CD14-positive monocyte (primary cell): ENCODE results near the gene IL22RA1. TPM values are rescaled to one million over a fixed set of nuclear protein-coding genes. Genes with fewer than 3 reads are reported as not detected.

ENCODE experiments used
- DNase-seq, 3 donors: peaks; one replicate each; pipeline ENCODE4 v3.0.0-alpha.2; 2011 to 2022
- H2AFZ ChIP-seq: 2 replicates; pipeline ENCODE4 v1.6.0; 2012; ENCODE audit warnings: mild to moderate bottlenecking, low read depth, low read length, inconsistent platforms; ENCODE audit not compliant: insufficient read depth, poor library complexity, severe bottlenecking
- H3K27ac ChIP-seq, 2 donors: 1 replicate in 1 of 2; 2 replicates in 1 of 2; pipeline ENCODE4 v1.5.1; 2012 to 2013; ENCODE audit warnings: low read length in 2 of 2, control low read depth in 1 of 2, inconsistent platforms in 1 of 2, low read depth in 1 of 2, mild to moderate bottlenecking in 1 of 2
- H3K27me3 ChIP-seq, 2 donors: one replicate each; pipeline versions ENCODE4 v1.6.0 to v1.6.1; 2011 to 2013; ENCODE audit warnings: low read length in 2 of 2; ENCODE audit not compliant: control insufficient read depth in 2 of 2, insufficient read depth in 2 of 2
- H3K36me3 ChIP-seq, 2 donors: replicated peaks in 1 of 2; 1 replicate in 1 of 2; 2 replicates in 1 of 2; pipeline versions ENCODE4 v1.5.1 to v1.6.1; 2012 to 2013; ENCODE audit warnings: low read length in 2 of 2, control low read depth in 1 of 2, inconsistent platforms in 1 of 2, mild to moderate bottlenecking in 1 of 2; ENCODE audit not compliant: insufficient read depth in 2 of 2, control insufficient read depth in 1 of 2
- H3K4me1 ChIP-seq, 2 donors: 1 replicate in 1 of 2; 2 replicates in 1 of 2; pipeline versions ENCODE4 v1.5.1 to v1.6.1; 2012 to 2013; ENCODE audit warnings: low read length in 2 of 2, control low read depth in 1 of 2, inconsistent platforms in 1 of 2, mild to moderate bottlenecking in 1 of 2, moderate library complexity in 1 of 2; ENCODE audit not compliant: insufficient read depth in 2 of 2, control insufficient read depth in 1 of 2
- H3K4me2 ChIP-seq: replicated peaks from 2 replicates; pipeline ENCODE3; 2012; ENCODE audit warnings: low read length, moderate library complexity, mild to moderate bottlenecking; ENCODE audit not compliant: poor library complexity, severe bottlenecking; ENCODE audit errors: extremely low read depth
- H3K4me3 ChIP-seq, 3 experiments: fragments of 200-600 bp in 1 of 3; sonication (generic) in 1 of 3; replicated peaks in 1 of 3; 1 replicate in 2 of 3; 2 replicates in 1 of 3; pipeline ENCODE4 v1.5.1; 2011 to 2013; ENCODE audit warnings: low read length in 3 of 3, mild to moderate bottlenecking in 3 of 3, control low read depth in 2 of 3, low read depth in 2 of 3, inconsistent platforms in 1 of 3, moderate library complexity in 1 of 3
- H3K79me2 ChIP-seq: 2 replicates; pipeline ENCODE4 v1.6.0; 2012; ENCODE audit warnings: mild to moderate bottlenecking, control low read depth, inconsistent platforms, low read length, moderate library complexity; ENCODE audit not compliant: insufficient read depth
- H3K9ac ChIP-seq: 2 replicates; pipeline ENCODE4 v1.6.0; 2017; ENCODE audit warnings: low read length, mild to moderate bottlenecking; ENCODE audit not compliant: insufficient read depth, poor library complexity, severe bottlenecking
- H3K9me3 ChIP-seq, 2 donors: replicated peaks in 1 of 2; 1 replicate in 1 of 2; 2 replicates in 1 of 2; pipeline versions ENCODE4 v1.5.1 to v1.6.1; 2012 to 2013; ENCODE audit warnings: low read length in 2 of 2, control low read depth in 1 of 2; ENCODE audit not compliant: control insufficient read depth in 1 of 2, insufficient read depth in 1 of 2
- H4K20me1 ChIP-seq: 2 replicates; pipeline ENCODE4 v1.6.0; 2012; ENCODE audit warnings: mild to moderate bottlenecking, low read length, control low read depth, moderate library complexity; ENCODE audit not compliant: insufficient read depth
- H3K27ac Mint-ChIP-seq, 7 donors: one replicate each; pipeline ENCODE4 v1.8.0; 2020; ENCODE audit warnings: mild to moderate bottlenecking in 7 of 7, mixed read lengths in 7 of 7, moderate library complexity in 6 of 7, inconsistent platforms in 2 of 7
- H3K27me3 Mint-ChIP-seq, 3 donors: one replicate each; pipeline ENCODE4 v1.8.0; 2021 to 2022; ENCODE audit warnings: low read depth in 3 of 3, mild to moderate bottlenecking in 3 of 3, mixed read lengths in 3 of 3, moderate library complexity in 3 of 3, inconsistent platforms in 1 of 3
- H3K36me3 Mint-ChIP-seq, 2 donors: one replicate each; pipeline ENCODE4 v1.8.0; 2020; ENCODE audit warnings: mixed read lengths in 2 of 2, inconsistent platforms in 1 of 2, mild to moderate bottlenecking in 1 of 2
- H3K4me1 Mint-ChIP-seq: one replicate; pipeline ENCODE4 v1.8.0; 2020; ENCODE audit warnings: mild to moderate bottlenecking, mixed read lengths
- H3K4me3 Mint-ChIP-seq, 2 donors: one replicate each; pipeline ENCODE4 v1.8.0; 2020; ENCODE audit warnings: mild to moderate bottlenecking in 2 of 2, mixed read lengths in 2 of 2, moderate library complexity in 1 of 2
- H3K9me3 Mint-ChIP-seq, 7 donors: one replicate each; pipeline ENCODE4 v1.8.0; 2020 to 2022; ENCODE audit warnings: mixed read lengths in 7 of 7, mild to moderate bottlenecking in 6 of 7, moderate library complexity in 6 of 7, inconsistent platforms in 2 of 7
- CTCF ChIP-seq: fragments of 200-600 bp; IDR thresholded peaks from one replicate; pipeline ENCODE4 v1.8.0; 2022; ENCODE audit warnings: antibody characterized with exemption, mild to moderate bottlenecking
- WGBS: methylation state at CpG from one replicate; pipeline ENCODE4 v1.1.5; 2013; ENCODE audit warnings: missing lambda C conversion rate; ENCODE audit not compliant: insufficient coverage; 5-methylcytosine and 5-hydroxymethylcytosine counted together
- intact Hi-C, 2 donors: fragments of 100-400 bp; cut with micrococcal nuclease; formaldehyde crosslinking; loops; one replicate each; pipeline versions ENCODE4 v1.15.0 to v1.15.1; 2023
- polyA plus RNA-seq, 3 donors: library from polyadenylated mRNA; depleted of rRNA in 1 of 3; unstranded in 2 of 3; stranded (reverse) in 1 of 3; fragments of 300-500 nt in 2 of 3; fragments of >200 nt in 1 of 3; fragmentation: Illumina TruSeq in 2 of 3; gene quantifications; 1 replicate in 2 of 3; 2 replicates in 1 of 3; pipeline ENCODE4 v1.2.3, GENCODE V29; 2012 to 2021

Gene IL22RA1
- polyA plus RNA-seq, 3 donors = not detected

- no peaks in the 10 kb centered on the region for H3K9me3 ChIP-seq
- intact Hi-C loops = no loop called here
- H3K27ac ChIP-seq = no peak overlapping the region
- H3K4me3 ChIP-seq = no peak overlapping the region
- H2AFZ ChIP-seq = no peak overlapping the region
- no peaks in the 10 kb centered on the region for H3K36me3 ChIP-seq
- H3K79me2 ChIP-seq = no peaks in the 10 kb centered on the region
- Mint-ChIP-seq H3K27ac (no peak overlapping the region), H3K4me1 (peaks cover 4% of the 10 kb centered on the region), H3K36me3 (no peaks in the 10 kb centered on the region), H3K27me3 (peaks cover 5 to 10% (median 9%) of the 10 kb centered on the region in 3 donors), H3K4me3 (no peak overlapping the region), H3K9me3 (no peaks in the 10 kb centered on the region)
- H3K4me1 ChIP-seq = no peaks in the 10 kb centered on the region
- no peak for DNase-seq
- H3K9ac ChIP-seq = no peak overlapping the region
- 89% methylated on average over 2 of the region's 4 CpGs for WGBS
- H3K4me2 ChIP-seq = no peak overlapping the region
- TF ChIP-seq CTCF = no peak
- no peaks in the 10 kb centered on the region for H4K20me1 ChIP-seq
- H3K27me3 ChIP-seq = no peaks in the 10 kb centered on the region
Measured at GRCh38 chr1:24161270-24161669, 18.3 kb upstream of the IL22RA1 start.

DNA sequence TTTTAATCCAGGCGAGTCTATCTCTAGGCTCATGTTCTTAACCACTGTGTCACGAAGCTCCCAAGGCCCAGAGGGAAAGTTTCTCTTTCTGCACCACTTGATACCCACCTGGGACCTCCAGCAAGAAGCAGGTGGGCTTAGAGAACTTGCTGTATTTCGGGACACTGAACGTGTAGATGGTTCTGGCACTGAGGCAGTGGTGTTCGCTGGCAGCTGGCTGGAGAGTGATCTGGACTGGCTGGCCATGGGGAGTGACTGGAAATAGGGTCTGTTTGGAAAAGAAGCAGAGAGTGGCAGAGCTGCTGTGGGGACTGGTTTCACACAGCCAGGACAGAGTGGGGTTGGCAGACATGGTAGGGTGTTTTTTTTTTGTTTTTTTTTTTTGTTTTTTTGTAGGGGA, 16.4 kb upstream of the IL22RA1 start:
- no peak overlapping the region for H3K27ac ChIP-seq
- no peak for TF ChIP-seq CTCF
- H2AFZ ChIP-seq = no peak overlapping the region
- H3K9me3 Mint-ChIP-seq = no peaks in the 10 kb centered on the region
- H3K9me3 ChIP-seq = no peaks in the 10 kb centered on the region
- no peaks in the 10 kb centered on the region for H3K27me3 ChIP-seq
- DNase-seq = no peak
- WGBS = 94% methylated on average over 4 of the region's 5 CpGs
- H3K79me2 ChIP-seq = no peaks in the 10 kb centered on the region
- no peaks in the 10 kb centered on the region for H3K36me3 ChIP-seq
- H3K9ac ChIP-seq = no peak overlapping the region
- H3K4me1 ChIP-seq = no peaks in the 10 kb centered on the region
- H3K36me3 Mint-ChIP-seq = no peaks in the 10 kb centered on the region
- H3K4me1 Mint-ChIP-seq = peaks cover 4% of the 10 kb centered on the region
- intact Hi-C loops = no loop called here
- no peak overlapping the region for H3K4me2 ChIP-seq
- H3K27me3 Mint-ChIP-seq = peaks cover 2 to 10% (median 8%) of the 10 kb centered on the region in 3 donors
- H3K4me3 ChIP-seq = no peak overlapping the region
- H3K27ac Mint-ChIP-seq = no peak overlapping the region
- no peak overlapping the region for H3K4me3 Mint-ChIP-seq
- no peaks in the 10 kb centered on the region for H4K20me1 ChIP-seq
